Measurements from ENCODE around the gene JARID2. TPM values are rescaled to one million over a fixed set of nuclear protein-coding genes. Genes with fewer than 3 reads are reported as not detected.
"Not testable (repeated sequence)": the region's sequence is repeated elsewhere in the genome, so short reads cannot be mapped to it uniquely, and the experiment has no call there.

The JARID2 gene
- total RNA-seq, 2 experiments from 2014 or later: 25.4 to 25.5 TPM

GRCh38 chr6:15294504-15294903 is 48.6 kb downstream of the JARID2 start:
- CTCF ChIA-PET: interaction anchor here (2.6 kb wide), 1 partner anchor 95 kb away, joined by 6 read pairs; no protein-coding TSS in a partner anchor
- intact Hi-C loops (cut with micrococcal nuclease): no loop called here
- peaks cover 30% of the 10 kb centered on the region for H3K36me3 Mint-ChIP-seq (ENCODE audit: low read depth)
- peaks cover 77% of the 10 kb centered on the region for H3K4me1 Mint-ChIP-seq (ENCODE audit: low read depth)
- ATAC-seq: no peak
- no peak for DNase-seq
- no peaks in the 10 kb centered on the region for H3K27me3 Mint-ChIP-seq
- TF ChIP-seq, protein P1, sequence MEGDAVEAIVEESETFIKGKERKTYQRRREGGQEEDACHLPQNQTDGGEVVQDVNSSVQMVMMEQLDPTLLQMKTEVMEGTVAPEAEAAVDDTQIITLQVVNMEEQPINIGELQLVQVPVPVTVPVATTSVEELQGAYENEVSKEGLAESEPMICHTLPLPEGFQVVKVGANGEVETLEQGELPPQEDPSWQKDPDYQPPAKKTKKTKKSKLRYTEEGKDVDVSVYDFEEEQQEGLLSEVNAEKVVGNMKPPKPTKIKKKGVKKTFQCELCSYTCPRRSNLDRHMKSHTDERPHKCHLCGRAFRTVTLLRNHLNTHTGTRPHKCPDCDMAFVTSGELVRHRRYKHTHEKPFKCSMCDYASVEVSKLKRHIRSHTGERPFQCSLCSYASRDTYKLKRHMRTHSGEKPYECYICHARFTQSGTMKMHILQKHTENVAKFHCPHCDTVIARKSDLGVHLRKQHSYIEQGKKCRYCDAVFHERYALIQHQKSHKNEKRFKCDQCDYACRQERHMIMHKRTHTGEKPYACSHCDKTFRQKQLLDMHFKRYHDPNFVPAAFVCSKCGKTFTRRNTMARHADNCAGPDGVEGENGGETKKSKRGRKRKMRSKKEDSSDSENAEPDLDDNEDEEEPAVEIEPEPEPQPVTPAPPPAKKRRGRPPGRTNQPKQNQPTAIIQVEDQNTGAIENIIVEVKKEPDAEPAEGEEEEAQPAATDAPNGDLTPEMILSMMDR (IDR thresholded peaks at IDR 0.05): no peak
- no peak overlapping the region for H3K4me3 Mint-ChIP-seq
- POLR2A ChIA-PET: no interaction called here
- H3K27ac Mint-ChIP-seq: peak overlapping the region; percentile 6
- H3K9me3 Mint-ChIP-seq: no peaks in the 10 kb centered on the region

DNA sequence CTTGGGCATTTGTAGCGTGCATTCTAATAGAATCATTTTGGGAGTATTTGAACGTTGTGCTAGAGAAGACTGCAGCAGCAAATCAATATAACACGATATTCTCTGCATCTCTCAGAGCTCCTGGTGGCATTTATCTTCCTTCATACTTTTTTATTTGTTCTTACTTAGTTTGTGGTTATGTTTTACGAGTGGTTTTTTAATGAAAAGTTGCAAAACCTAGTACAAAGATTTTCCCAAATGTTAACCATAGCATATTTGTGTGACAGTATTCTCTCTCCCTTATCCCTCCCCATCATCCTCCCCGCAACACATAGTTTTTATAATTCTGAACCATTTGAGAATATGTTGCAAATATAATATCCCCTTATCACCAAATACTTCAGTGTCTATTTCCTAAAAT is 50.4 kb downstream of the JARID2 start:
- Mint-ChIP-seq H3K27me3 (no peaks in the 10 kb centered on the region), H3K9me3 (no peaks in the 10 kb centered on the region), H3K4me1 (ENCODE audit: low read depth) (peaks cover 77% of the 10 kb centered on the region), H3K4me3 (peak overlapping the region; percentile 45), H3K36me3 (ENCODE audit: low read depth) (peaks cover 28% of the 10 kb centered on the region), H3K27ac (peak overlapping the region; percentile 82)
- ATAC-seq (no peak), DNase-seq (no peak)
- ChIA-PET CTCF (interaction anchor here (1.0 to 2.6 kb wide), 5 partner anchors 9 to 94 kb away, joined by 3 to 6 read pairs (median 3); no protein-coding TSS in a partner anchor), POLR2A (no interaction called here)
- intact Hi-C loops (cut with micrococcal nuclease): loop anchor here (5.0 kb wide), 1 partner anchor 44 kb away; no protein-coding TSS in a partner anchor
- TF ChIP-seq, protein P1 (IDR thresholded peaks at IDR 0.05): no peak

DNA sequence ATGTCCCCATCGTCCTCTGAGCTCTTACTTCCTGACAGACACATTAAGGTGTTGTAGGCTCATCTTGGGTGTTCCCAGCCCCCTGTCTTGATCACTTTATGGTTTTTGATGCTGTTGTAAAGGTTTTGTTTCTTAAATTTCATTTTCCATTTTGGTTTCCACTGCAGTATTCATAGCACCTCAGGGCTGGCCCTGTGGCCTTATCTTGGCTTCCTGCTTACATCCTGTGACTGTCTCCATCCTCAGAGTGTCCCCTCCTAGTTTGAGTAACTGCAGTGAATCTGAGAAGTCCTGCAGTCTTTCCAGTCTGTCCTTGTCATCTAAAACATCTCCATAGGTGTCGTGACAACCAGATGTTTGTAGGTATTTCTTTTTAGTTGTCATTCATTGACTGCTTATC is 50.9 kb downstream of the JARID2 start:
- TF ChIP-seq, protein P1 (IDR thresholded peaks at IDR 0.05): no peak
- H3K36me3 Mint-ChIP-seq (ENCODE audit: low read depth): peaks cover 28% of the 10 kb centered on the region
- DNase-seq (peak; percentile 71), ATAC-seq (peak; percentile 64)
- H3K4me3 Mint-ChIP-seq: peak overlapping the region; percentile 45
- intact Hi-C loops (cut with micrococcal nuclease): loop anchor here (5.0 kb wide), 1 partner anchor 44 kb away; no protein-coding TSS in a partner anchor
- peak overlapping the region; percentile 82 for H3K27ac Mint-ChIP-seq
- ChIA-PET CTCF (interaction anchor here (1.0 to 2.6 kb wide), 5 partner anchors 8 to 93 kb away, joined by 3 to 6 read pairs (median 3); no protein-coding TSS in a partner anchor), POLR2A (no interaction called here)
- H3K9me3 Mint-ChIP-seq: no peaks in the 10 kb centered on the region
- H3K27me3 Mint-ChIP-seq: no peaks in the 10 kb centered on the region
- H3K4me1 Mint-ChIP-seq (ENCODE audit: low read depth): peaks cover 77% of the 10 kb centered on the region

- Mint-ChIP-seq H3K36me3 (ENCODE audit: low read depth) (peaks cover 30% of the 10 kb centered on the region), H3K4me1 (ENCODE audit: low read depth) (peaks cover 81% of the 10 kb centered on the region), H3K27ac (peak overlapping the region; percentile 59)
- POLR2A ChIA-PET, ATAC-seq, H3K9me3 Mint-ChIP-seq, H3K4me3 Mint-ChIP-seq, DNase-seq, H3K27me3 Mint-ChIP-seq: not testable (repeated sequence)
- CTCF ChIA-PET: interaction anchor here (1.3 to 2.6 kb wide), 4 partner anchors 8 to 93 kb away, joined by 3 to 6 read pairs (median 4); no protein-coding TSS in a partner anchor
- intact Hi-C loops (cut with micrococcal nuclease): loop anchor here (5.0 kb wide), 1 partner anchor 45 kb away; no protein-coding TSS in a partner anchor
Observed at GRCh38 chr6:15297167-15297566, 51.3 kb downstream of the JARID2 start.

GRCh38 chr6:15297895-15298590 is 52.2 kb downstream of the JARID2 start:
- TF ChIP-seq, protein P1 (IDR thresholded peaks at IDR 0.05): no peak
- ChIA-PET CTCF (no interaction called here), POLR2A (interaction anchor here (1.2 kb wide), 1 partner anchor 49 kb away, joined by 3 read pairs; no protein-coding TSS in a partner anchor)
- DNase-seq (no peak), ATAC-seq (no peak)
- Mint-ChIP-seq H3K27me3 (no peaks in the 10 kb centered on the region), H3K9me3 (no peaks in the 10 kb centered on the region), H3K36me3 (ENCODE audit: low read depth) (peaks cover 23% of the 10 kb centered on the region), H3K4me1 (ENCODE audit: low read depth) (peaks cover 80% of the 10 kb centered on the region), H3K4me3 (no peak overlapping the region), H3K27ac (peak overlapping the region; percentile 59)
- intact Hi-C loops (cut with micrococcal nuclease): loop anchor here (5.0 kb wide), 1 partner anchor 46 kb away; no protein-coding TSS in a partner anchor
